Lower leg skin (tissue), 4 donors: ENCODE results near the gene SMPD3. TPM values are rescaled to one million over a fixed set of nuclear protein-coding genes. Genes with fewer than 3 reads are reported as not detected.

Source experiments
- DNase-seq, 2 donors: peaks; one replicate each; pipeline ENCODE4 v3.0.0-alpha.2; 2019; ENCODE audit warnings: low spot score in 2 of 2
- H3K4me3 ChIP-seq: fragments of 200-600 bp; sonication (generic); 2 replicates; pipeline ENCODE4 v1.5.1; 2017; ENCODE audit warnings: mild to moderate bottlenecking, low read depth; ENCODE audit not compliant: poor library complexity, severe bottlenecking
- CTCF ChIP-seq, 3 donors: fragments of 450-650 bp; IDR thresholded peaks; one replicate each; pipeline ENCODE4 v1.5.1; 2016; ENCODE audit warnings: antibody characterized with exemption in 3 of 3, mild to moderate bottlenecking in 3 of 3, moderate library complexity in 2 of 3
- POLR2A ChIP-seq, 2 donors: fragments of 450-650 bp; IDR thresholded peaks; one replicate each; pipeline ENCODE4 v1.6.1; 2016 to 2017; ENCODE audit warnings: antibody characterized with exemption in 2 of 2, mild to moderate bottlenecking in 1 of 2, moderate library complexity in 1 of 2
- WGBS, 2 donors: methylation state at CpG; one replicate each; pipeline ENCODE4 v1.1.5; 2018; 5-methylcytosine and 5-hydroxymethylcytosine counted together
- intact Hi-C: fragments of 100-400 bp; cut with DNase I; formaldehyde crosslinking; loops from one replicate; pipeline ENCODE4 v1.15.0; 2023; ENCODE audit warnings: low total_unique reads
- total RNA-seq, 4 donors: library from RNA; depleted of rRNA; stranded (reverse); fragments of >200 nt; gene quantifications; one replicate each; pipeline ENCODE4 v1.1.0, GENCODE V29; 2016

The SMPD3 gene
- total RNA-seq, 4 donors from 2014 or later, result 30.2 to 135 (median 58.3) TPM

DNA sequence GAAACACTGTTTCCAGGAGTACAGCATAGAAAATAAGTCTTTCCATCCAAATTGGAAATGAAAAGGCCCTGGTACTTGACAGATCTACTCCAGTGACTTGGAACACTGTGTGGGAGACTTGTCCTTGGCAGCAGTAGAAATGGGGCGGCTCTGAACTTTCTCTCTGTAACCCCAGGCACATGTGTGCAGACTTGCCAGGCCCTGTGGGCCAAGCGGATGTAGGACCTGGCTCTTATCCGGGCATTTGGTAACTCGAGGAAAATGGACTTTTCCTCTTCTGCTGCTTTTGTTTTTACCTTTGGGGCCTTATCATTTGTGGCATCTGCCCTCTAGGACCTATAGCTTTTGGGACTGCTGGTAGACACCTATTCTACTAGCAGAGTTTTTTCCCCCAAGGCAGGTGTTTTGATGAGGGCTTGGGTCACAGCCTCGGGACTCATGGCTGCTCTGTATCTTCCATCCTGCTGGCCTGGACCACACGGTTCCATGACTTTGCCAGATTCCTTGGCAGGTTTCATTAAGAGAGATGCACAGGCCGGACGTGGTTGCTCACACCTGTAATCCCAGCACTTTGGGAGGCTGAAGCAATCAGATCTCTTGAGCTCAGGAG lies 43.5 kb downstream of the SMPD3 start:
- intact Hi-C loops, result no loop called here

GRCh38 chr16:68403704-68404103 lies 44.6 kb downstream of the SMPD3 start:
- H3K4me3 ChIP-seq, result no peak overlapping the region
- WGBS, 2 donors, result 93 to 97% methylated on average over 3 of the region's 3 CpGs
- intact Hi-C loops, result no loop called here
- no peak for TF ChIP-seq POLR2A (IDR thresholded peaks at IDR 0.05)
- TF ChIP-seq CTCF (IDR thresholded peaks at IDR 0.05), result no peak
- no peak for DNase-seq

More for the DNA sequence above, 43.5 kb downstream of the SMPD3 start:
- WGBS, 2 donors, result 58 to 61% methylated on average over 8 of the region's 8 CpGs
- no peak overlapping the region for H3K4me3 ChIP-seq
- no peak for TF ChIP-seq POLR2A (IDR thresholded peaks at IDR 0.05)
- no peak for TF ChIP-seq CTCF (IDR thresholded peaks at IDR 0.05)
- DNase-seq, result no peak

DNA sequence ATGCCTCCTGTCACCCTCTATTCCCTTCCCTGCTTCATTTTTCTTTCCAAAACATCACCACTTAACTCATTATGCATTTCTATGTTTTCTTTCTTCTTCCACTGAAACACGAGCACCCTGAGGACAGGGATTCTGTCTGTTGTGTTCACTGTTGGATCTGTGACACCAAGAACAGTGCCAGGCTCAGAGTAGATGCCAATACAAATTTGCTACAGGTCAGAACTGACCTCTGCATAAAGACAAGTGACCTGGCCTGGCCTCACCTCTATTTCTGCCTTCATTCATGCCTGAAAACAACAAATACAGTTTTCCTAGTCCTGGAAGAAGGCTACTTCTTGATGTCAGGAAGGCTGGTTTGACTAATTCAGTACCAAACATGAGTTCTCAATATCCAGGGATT lies 45.1 kb downstream of the SMPD3 start:
- WGBS, 2 donors, result 68 to 77% methylated on average over 1 of the region's 1 CpG
- intact Hi-C loops, result no loop called here
- DNase-seq, result no peak
- no peak for TF ChIP-seq CTCF (IDR thresholded peaks at IDR 0.05)
- no peak overlapping the region for H3K4me3 ChIP-seq

- intact Hi-C loops, result no loop called here
- WGBS, 2 donors, result 88 to 98% methylated on average over 3 of the region's 3 CpGs
- H3K4me3 ChIP-seq, result no peak overlapping the region
- no peak for DNase-seq
- TF ChIP-seq CTCF (IDR thresholded peaks at IDR 0.05) (no peak), POLR2A (IDR thresholded peaks at IDR 0.05) (no peak)
Observed at GRCh38 chr16:68402748-68403040, 45.6 kb downstream of the SMPD3 start.

- TF ChIP-seq POLR2A (IDR thresholded peaks at IDR 0.05) (no peak), CTCF (IDR thresholded peaks at IDR 0.05) (no peak)
- no peak overlapping the region for H3K4me3 ChIP-seq
- intact Hi-C loops, result no loop called here
- no peak for DNase-seq
- WGBS, 2 donors, result 81 to 87% methylated on average over 13 of the region's 13 CpGs
Observed at GRCh38 chr16:68401871-68402747, 46.2 kb downstream of the SMPD3 start.
